Neural progenitor cell (in vitro differentiated cells): Measurements from ENCODE around the gene SLC4A4. TPM values are rescaled to one million over a fixed set of nuclear protein-coding genes. Genes with fewer than 3 reads are reported as not detected.

Experiments
- DNase-seq: peaks from one replicate; pipeline ENCODE4 v3.0.0-alpha.2; 2016; ENCODE audit warnings: low spot score
- H2AFZ ChIP-seq: fragments of 200-600 bp; sonication (generic); replicated peaks from 2 replicates; pipeline ENCODE4 v1.6.1; 2016; ENCODE audit warnings: antibody characterized with exemption
- H3F3A ChIP-seq: fragments of 200-600 bp; sonication (generic); 2 replicates; pipeline ENCODE4 v1.6.1; 2016; ENCODE audit warnings: antibody characterized with exemption, low read depth
- H3K27ac ChIP-seq: fragments of 200-600 bp; sonication (generic); 2 replicates; pipeline ENCODE4 v1.5.1; 2016; ENCODE audit warnings: mild to moderate bottlenecking
- H3K27me3 ChIP-seq: fragments of 200-600 bp; sonication (generic); 2 replicates; pipeline ENCODE4 v1.6.1; 2016; ENCODE audit warnings: mild to moderate bottlenecking, moderate library complexity
- H3K36me3 ChIP-seq: fragments of 200-600 bp; sonication (generic); 2 replicates; pipeline ENCODE4 v1.5.1; 2016
- H3K4me1 ChIP-seq: fragments of 200-600 bp; sonication (generic); 2 replicates; pipeline ENCODE4 v1.6.1; 2016; ENCODE audit warnings: mixed run types
- H3K4me2 ChIP-seq: fragments of 200-600 bp; sonication (generic); 2 replicates; pipeline ENCODE4 v1.6.1; 2016
- H3K4me3 ChIP-seq: fragments of 200-600 bp; sonication (generic); 2 replicates; pipeline ENCODE4 v1.5.1; 2016
- H3K79me2 ChIP-seq: fragments of 200-600 bp; sonication (generic); 2 replicates; pipeline ENCODE4 v1.6.1; 2016; ENCODE audit warnings: low read depth
- H3K9ac ChIP-seq: fragments of 200-600 bp; sonication (generic); 2 replicates; pipeline ENCODE4 v1.6.1; 2016
- H3K9me3 ChIP-seq: fragments of 200-600 bp; sonication (generic); 2 replicates; pipeline ENCODE4 v1.5.1; 2016; ENCODE audit warnings: low read depth
- H4K20me1 ChIP-seq: fragments of 200-600 bp; sonication (generic); 2 replicates; pipeline ENCODE4 v1.6.1; 2016; ENCODE audit warnings: low read depth
- H3K27ac Mint-ChIP-seq: 3 replicates; pipeline ENCODE4 v1.8.0; 2021; ENCODE audit warnings: mixed read lengths
- H3K27me3 Mint-ChIP-seq: 2 replicates; pipeline ENCODE4 v1.8.0; 2022; ENCODE audit warnings: low read depth, mild to moderate bottlenecking, inconsistent platforms, moderate library complexity, mixed read lengths; ENCODE audit not compliant: insufficient read depth
- H3K36me3 Mint-ChIP-seq: 3 replicates; pipeline ENCODE4 v1.8.0; 2021; ENCODE audit warnings: mixed read lengths
- H3K4me1 Mint-ChIP-seq: 3 replicates; pipeline ENCODE4 v1.8.0; 2021; ENCODE audit warnings: mixed read lengths
- H3K4me3 Mint-ChIP-seq: 3 replicates; pipeline ENCODE4 v1.8.0; 2021; ENCODE audit warnings: mild to moderate bottlenecking, moderate library complexity, mixed read lengths
- H3K9me3 Mint-ChIP-seq: 3 replicates; pipeline ENCODE4 v1.8.0; 2020; ENCODE audit warnings: mixed read lengths
- EZH2 ChIP-seq: fragments of 200-600 bp; sonication (generic); IDR thresholded peaks from 2 replicates; pipeline ENCODE4 v1.6.1; 2017; ENCODE audit warnings: antibody characterized with exemption, mild to moderate bottlenecking, moderate library complexity
- EZH2phosphoT487 ChIP-seq: fragments of 200-600 bp; sonication (generic); IDR thresholded peaks from 2 replicates; pipeline ENCODE4 v1.6.1; 2017; ENCODE audit warnings: antibody characterized with exemption
- total RNA-seq: library from RNA; depleted of rRNA; stranded (reverse); fragments of >200 nt; gene quantifications from 2 replicates; pipeline ENCODE4 v1.2.3, GENCODE V29; 2015; ENCODE audit warnings: low replicate concordance
- TF ChIP-seq, protein P1 (sequence below): fragments of 200-600 bp; sonication (generic); IDR thresholded peaks from 2 replicates; pipeline ENCODE4 v1.5.1; 2017; ENCODE audit warnings: antibody characterized with exemption, mild to moderate bottlenecking

SLC4A4 gene
- total RNA-seq, 1 donor from 2014 or later = not detected

DNA sequence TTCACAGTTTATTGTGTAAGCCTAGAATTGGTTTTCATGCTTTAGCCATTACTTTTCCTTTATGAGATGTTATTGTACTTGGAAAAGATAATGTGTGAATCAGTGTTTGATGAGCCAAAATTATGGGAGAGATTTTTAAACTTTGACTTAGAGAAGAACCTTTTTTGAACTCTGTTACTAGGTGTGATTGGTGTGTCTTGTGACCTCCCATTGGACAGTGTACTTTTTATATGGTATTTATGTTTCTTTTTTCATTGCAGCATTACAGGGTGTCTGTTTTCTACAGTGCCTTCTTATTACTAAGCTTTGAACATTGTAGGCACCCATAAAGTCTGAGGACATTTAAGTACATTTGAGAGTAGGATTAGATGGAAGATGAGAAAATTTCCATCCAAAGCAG, 91.1 kb downstream of the SLC4A4 start:
- Histone ChIP-seq H3K27ac (no peak overlapping the region), H3K36me3 (no peaks in the 10 kb centered on the region), H3K79me2 (no peaks in the 10 kb centered on the region), H3F3A (no peaks in the 10 kb centered on the region), H2AFZ (no peak overlapping the region), H3K9me3 (no peaks in the 10 kb centered on the region), H3K9ac (no peak overlapping the region), H3K4me1 (no peaks in the 10 kb centered on the region), H3K4me3 (no peak overlapping the region), H3K4me2 (no peak overlapping the region), H3K27me3 (no peaks in the 10 kb centered on the region), H4K20me1 (no peaks in the 10 kb centered on the region)
- Mint-ChIP-seq H3K36me3 (peaks cover 2% of the 10 kb centered on the region), H3K9me3 (no peaks in the 10 kb centered on the region), H3K27me3 (peaks cover 2% of the 10 kb centered on the region), H3K27ac (no peak overlapping the region), H3K4me1 (no peaks in the 10 kb centered on the region), H3K4me3 (no peak overlapping the region)
- TF ChIP-seq, protein P1, sequence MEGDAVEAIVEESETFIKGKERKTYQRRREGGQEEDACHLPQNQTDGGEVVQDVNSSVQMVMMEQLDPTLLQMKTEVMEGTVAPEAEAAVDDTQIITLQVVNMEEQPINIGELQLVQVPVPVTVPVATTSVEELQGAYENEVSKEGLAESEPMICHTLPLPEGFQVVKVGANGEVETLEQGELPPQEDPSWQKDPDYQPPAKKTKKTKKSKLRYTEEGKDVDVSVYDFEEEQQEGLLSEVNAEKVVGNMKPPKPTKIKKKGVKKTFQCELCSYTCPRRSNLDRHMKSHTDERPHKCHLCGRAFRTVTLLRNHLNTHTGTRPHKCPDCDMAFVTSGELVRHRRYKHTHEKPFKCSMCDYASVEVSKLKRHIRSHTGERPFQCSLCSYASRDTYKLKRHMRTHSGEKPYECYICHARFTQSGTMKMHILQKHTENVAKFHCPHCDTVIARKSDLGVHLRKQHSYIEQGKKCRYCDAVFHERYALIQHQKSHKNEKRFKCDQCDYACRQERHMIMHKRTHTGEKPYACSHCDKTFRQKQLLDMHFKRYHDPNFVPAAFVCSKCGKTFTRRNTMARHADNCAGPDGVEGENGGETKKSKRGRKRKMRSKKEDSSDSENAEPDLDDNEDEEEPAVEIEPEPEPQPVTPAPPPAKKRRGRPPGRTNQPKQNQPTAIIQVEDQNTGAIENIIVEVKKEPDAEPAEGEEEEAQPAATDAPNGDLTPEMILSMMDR = no peak
- TF ChIP-seq EZH2 (no peak), EZH2phosphoT487 (no peak)
- no peak for DNase-seq

DNA sequence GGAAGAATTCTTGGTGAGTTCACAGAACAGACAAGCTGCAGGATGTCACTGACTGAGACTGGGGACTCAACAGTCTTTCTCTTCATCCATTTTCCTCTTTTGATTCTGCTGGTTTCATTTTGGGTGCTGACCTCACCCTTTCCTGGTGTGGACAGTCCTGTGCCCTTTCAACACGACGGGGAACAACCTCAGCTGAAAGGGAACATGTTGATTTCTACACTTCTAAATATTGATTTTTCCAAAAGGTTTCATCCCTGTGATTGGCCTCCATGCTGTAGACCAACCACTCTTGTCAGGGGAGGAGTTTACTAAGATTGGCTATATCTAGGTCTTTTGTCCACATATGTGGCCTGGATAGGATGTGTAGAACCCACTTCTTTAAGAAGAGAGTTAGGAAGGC, 91.8 kb downstream of the SLC4A4 start:
- Histone ChIP-seq H3F3A (no peaks in the 10 kb centered on the region), H3K4me2 (no peak overlapping the region), H3K4me1 (no peaks in the 10 kb centered on the region), H3K9me3 (no peaks in the 10 kb centered on the region), H3K79me2 (no peaks in the 10 kb centered on the region), H4K20me1 (no peaks in the 10 kb centered on the region), H2AFZ (no peak overlapping the region), H3K27me3 (no peaks in the 10 kb centered on the region), H3K36me3 (no peaks in the 10 kb centered on the region), H3K9ac (no peak overlapping the region), H3K4me3 (no peak overlapping the region), H3K27ac (no peak overlapping the region)
- H3K4me3 Mint-ChIP-seq = no peak overlapping the region
- no peak overlapping the region for H3K27ac Mint-ChIP-seq
- H3K4me1 Mint-ChIP-seq = no peaks in the 10 kb centered on the region
- peaks cover 1% of the 10 kb centered on the region for H3K36me3 Mint-ChIP-seq
- TF ChIP-seq EZH2 (no peak), EZH2phosphoT487 (no peak)
- TF ChIP-seq, protein P1 = no peak
- DNase-seq = no peak
- H3K27me3 Mint-ChIP-seq = no peaks in the 10 kb centered on the region
- H3K9me3 Mint-ChIP-seq = no peaks in the 10 kb centered on the region

- no peak for TF ChIP-seq EZH2phosphoT487
- no peak for TF ChIP-seq EZH2
- TF ChIP-seq, protein P1 = no peak
- H3K9me3 ChIP-seq = no peaks in the 10 kb centered on the region
- no peaks in the 10 kb centered on the region for H3K27me3 ChIP-seq
- no peak overlapping the region for H3K9ac ChIP-seq
- Mint-ChIP-seq H3K36me3 (no peaks in the 10 kb centered on the region), H3K27ac (no peak overlapping the region), H3K4me1 (peaks cover 6% of the 10 kb centered on the region), H3K4me3 (no peak overlapping the region), H3K27me3 (peaks cover 2% of the 10 kb centered on the region), H3K9me3 (no peaks in the 10 kb centered on the region)
- H3K4me3 ChIP-seq = no peak overlapping the region
- DNase-seq = no peak
- no peaks in the 10 kb centered on the region for H4K20me1 ChIP-seq
- no peak overlapping the region for H2AFZ ChIP-seq
- no peak overlapping the region for H3K27ac ChIP-seq
- no peaks in the 10 kb centered on the region for H3K79me2 ChIP-seq
- H3K36me3 ChIP-seq = no peaks in the 10 kb centered on the region
- H3K4me2 ChIP-seq = no peak overlapping the region
- H3F3A ChIP-seq = no peaks in the 10 kb centered on the region
- H3K4me1 ChIP-seq = peaks cover 13% of the 10 kb centered on the region
Observed at GRCh38 chr4:71440612-71441011, 101.8 kb downstream of the SLC4A4 start.
